CD4-positive, alpha-beta T cell treated with Interleukin-6 for 4 hours (primary cell): ENCODE results near the gene ZNRF3.
"Not testable (repeated sequence)": the region's sequence is repeated elsewhere in the genome, so short reads cannot be mapped to it uniquely, and the experiment has no call there.

ENCODE experiments used
- DNase-seq: peaks from one replicate; pipeline ENCODE4 v3.0.0-alpha.2; 2020; ENCODE audit warnings: mixed read lengths

ZNRF3 gene

GRCh38 chr22:28908810-28909209, 25.4 kb downstream of the ZNRF3 start:
- DNase-seq: not testable (repeated sequence)

- DNase-seq: no peak
Observed at GRCh38 chr22:28909375-28909774, 26.0 kb downstream of the ZNRF3 start.

GRCh38 chr22:28910569-28911303, 27.4 kb downstream of the ZNRF3 start:
- DNase-seq: no peak

DNA sequence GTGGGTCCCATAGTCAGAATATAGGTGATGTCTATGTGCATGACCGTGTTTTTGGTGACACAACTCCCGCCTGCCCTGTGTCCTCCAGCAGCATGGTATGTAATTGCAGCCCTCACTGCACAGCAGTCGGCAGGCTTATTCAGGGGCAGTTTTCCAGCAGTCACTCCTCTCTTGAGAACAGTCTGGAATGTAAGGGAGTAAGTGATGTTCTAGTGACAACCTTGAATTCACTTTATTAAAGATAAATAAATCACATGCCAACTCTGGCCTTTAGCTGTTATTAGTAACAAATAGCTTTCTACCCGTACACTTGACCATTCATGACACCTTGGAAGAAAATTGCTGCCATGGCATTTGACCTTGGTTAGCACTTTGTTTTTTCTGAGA, 27.9 kb downstream of the ZNRF3 start:
- no peak for DNase-seq

DNA sequence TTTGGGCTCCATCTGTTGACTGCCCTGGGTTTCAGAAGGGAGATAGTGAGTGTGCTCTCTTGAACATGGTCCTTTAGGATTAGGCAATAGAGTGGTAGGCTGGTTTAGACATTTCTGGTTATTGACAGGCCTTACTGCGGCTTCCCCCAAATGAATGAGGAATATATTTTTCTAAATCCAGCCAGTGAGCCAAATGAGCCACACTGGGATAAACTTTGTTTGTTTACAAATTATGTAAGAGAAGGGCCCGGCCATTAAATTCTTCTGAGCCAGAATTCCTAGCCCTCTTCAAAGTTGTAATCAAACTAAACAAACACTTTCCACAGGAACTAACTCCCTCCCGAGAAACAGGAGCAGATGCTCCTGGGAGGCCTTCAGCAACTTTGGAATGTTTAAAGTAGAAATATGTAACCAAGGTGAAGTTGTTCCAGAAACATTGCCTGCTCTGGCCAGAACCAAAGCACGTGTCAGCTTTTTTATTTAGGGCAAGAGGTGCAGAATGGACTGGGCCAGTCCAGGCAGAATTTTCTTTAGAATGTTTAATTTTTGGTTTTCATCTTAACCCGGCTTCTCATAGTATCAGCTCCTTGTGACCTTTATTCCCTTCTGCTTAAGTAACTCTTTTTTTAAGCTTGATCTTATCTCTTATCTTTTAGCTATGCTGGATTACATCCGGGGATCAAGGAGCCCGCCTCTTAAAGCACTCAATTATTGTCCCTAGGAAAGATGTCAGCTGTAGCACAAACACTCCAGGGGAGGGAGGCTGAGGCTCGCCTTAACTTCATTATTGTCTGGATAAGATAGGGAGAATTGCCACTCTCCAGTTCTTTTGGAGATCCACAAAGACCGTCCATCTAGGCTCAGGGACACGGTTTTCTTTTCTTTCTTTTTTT, 28.7 kb downstream of the ZNRF3 start:
- no peak for DNase-seq

DNA sequence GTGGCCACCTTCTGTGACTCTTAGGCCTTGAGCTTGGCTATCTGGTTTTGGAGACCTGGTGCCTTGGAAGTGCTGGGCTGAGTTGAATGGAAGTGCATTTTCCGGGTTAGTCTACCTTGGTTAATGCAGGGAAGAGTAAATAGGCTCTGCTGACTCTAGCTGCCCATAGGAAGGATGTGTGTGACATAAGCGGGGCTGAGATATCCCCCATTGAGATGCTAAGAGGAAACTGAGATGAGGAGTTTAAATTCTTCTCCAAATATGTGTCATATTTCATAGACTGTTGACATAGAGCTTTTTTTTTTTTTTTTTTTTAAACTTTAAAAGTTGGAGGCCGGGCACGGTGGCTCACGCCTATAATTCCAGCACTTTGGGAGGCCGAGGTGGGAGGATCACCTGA, 30.8 kb downstream of the ZNRF3 start:
- no peak for DNase-seq

DNA sequence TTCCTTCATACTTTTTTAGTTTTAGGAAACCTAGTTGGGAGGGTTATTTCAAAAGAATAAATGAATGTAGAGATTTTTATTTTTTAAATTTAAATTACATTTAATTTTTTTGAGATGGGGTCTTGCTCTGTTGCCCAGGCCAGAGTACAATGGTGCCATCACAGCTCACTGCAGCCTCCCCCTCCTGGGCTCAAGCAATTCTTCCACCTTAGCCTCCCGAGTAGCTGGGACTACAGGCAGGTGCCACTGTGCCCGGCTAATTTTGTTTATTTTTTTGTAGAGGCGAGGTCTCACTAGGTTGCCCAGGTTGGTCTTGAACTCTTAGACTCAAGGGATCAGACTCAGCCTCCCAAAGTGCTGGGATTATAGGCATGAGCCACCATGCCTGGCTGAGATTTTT, 32.6 kb downstream of the ZNRF3 start:
- DNase-seq: no peak

DNA sequence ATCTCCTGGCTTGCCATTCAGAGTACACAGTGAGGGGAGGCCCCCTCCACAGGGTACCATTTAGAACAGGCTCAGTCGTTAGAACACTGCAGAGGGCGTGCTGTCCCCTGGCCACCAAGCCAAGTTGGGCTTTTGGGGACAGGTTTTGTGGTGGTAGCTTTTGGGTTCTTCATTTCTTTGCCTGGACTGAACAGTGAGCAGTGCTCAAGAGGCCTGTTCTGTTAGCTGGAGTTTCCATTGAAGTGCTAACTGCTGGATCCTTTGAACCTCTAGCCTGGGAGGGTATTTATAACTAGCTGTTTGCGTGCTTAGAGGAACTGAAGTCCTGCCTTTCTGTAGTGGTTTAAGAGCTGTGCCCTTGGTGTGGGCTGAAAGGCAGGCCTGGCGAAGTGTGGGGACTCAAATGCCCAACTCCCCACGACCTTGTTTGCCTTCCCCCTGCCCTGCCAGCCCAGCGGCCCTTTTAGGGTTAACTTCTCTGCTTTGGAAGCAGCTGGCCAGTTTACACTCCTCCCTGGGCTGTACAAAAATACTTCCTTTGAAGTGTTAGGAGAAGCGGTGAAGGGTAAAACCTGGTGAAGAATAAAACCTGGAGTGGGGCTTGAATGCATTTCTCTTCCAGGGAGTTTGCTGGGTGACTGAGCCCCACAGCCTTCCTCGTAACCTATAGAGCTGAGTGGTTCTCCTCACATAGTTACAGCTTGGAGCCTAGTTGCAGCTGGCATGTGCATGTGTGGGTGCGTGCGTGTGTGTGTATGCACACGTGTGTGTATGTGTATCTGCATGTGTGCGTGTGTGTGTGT, 34.6 kb downstream of the ZNRF3 start:
- no peak for DNase-seq

GRCh38 chr22:28918550-28919271, 35.3 kb downstream of the ZNRF3 start:
- DNase-seq: no peak

- no peak for DNase-seq
Observed at GRCh38 chr22:28920757-28921584, 37.6 kb downstream of the ZNRF3 start.

DNA sequence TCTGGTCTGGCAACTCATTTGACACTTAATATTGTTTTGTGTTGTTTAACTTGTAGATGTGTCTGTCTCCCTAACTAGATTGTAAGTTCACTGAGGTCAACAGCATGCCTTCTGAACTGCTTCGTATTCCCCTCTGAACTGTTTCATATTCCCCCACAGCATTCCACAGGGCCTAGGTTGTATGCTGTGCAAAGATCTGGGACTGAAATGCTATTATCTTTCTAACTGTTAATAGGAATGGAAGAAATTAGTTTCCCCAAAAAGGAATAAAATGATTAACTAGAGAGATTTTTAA, 38.2 kb downstream of the ZNRF3 start:
- no peak for DNase-seq

- no peak for DNase-seq
Observed at GRCh38 chr22:28922540-28923244, 39.3 kb downstream of the ZNRF3 start.

- no peak for DNase-seq
Observed at GRCh38 chr22:28923826-28924732, 40.7 kb downstream of the ZNRF3 start.

- DNase-seq: no peak
Observed at GRCh38 chr22:28925916-28926315, 42.5 kb downstream of the ZNRF3 start.

GRCh38 chr22:28927630-28928029, 44.3 kb downstream of the ZNRF3 start:
- DNase-seq: no peak

- DNase-seq: no peak
Observed at GRCh38 chr22:28929197-28929596, 45.8 kb downstream of the ZNRF3 start.

- DNase-seq: no peak
Observed at GRCh38 chr22:28930357-28931007, 47.1 kb downstream of the ZNRF3 start.

- DNase-seq: no peak
Observed at GRCh38 chr22:28931844-28932567, 48.6 kb downstream of the ZNRF3 start.

DNA sequence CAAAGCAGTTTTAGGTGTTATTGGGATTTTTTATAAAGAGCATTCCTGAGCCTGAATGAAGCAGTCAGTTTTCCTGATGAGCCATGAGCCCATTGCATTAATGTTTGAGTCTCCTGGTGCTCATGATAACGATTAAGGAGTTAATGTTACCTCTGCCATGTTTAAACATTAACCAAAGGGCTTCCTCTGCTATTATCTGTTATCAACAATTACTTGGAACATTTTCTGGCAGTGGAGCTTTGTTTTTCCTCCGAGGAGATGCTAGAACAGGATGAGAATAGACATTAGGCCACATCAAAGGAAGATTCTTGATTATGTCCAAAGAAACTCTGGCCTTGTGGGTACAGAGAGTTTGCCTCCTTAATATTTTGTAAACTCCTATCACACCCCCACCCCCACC, 49.9 kb downstream of the ZNRF3 start:
- no peak for DNase-seq
